Tibial artery (tissue), 4 donors: ENCODE data around the gene PTPN6.
A peak's percentile ranks its signal among the peaks of the same experiment; 100 is the strongest.

Experiments
- DNase-seq, 2 donors: peaks; one replicate each; pipeline ENCODE4 v3.0.0-alpha.2; 2019
- H3K27ac ChIP-seq, 2 donors: fragments of 200-600 bp; sonication (generic) in 1 of 2; 1 replicate in 1 of 2; 2 replicates in 1 of 2; pipeline ENCODE4 v1.5.1; 2018 to 2019; ENCODE audit warnings: mild to moderate bottlenecking in 1 of 2
- H3K27me3 ChIP-seq, 2 donors: fragments of 200-600 bp; sonication (generic) in 1 of 2; one replicate each; pipeline versions ENCODE4 v1.5.1 to v1.6.0; 2016 to 2019
- H3K36me3 ChIP-seq, 3 donors: fragments of 200-600 bp; sonication (generic) in 2 of 3; one replicate each; pipeline ENCODE4 v1.5.1; 2016 to 2019; ENCODE audit warnings: mild to moderate bottlenecking in 2 of 3
- H3K4me1 ChIP-seq, 4 donors: fragments of 200-600 bp; sonication (generic) in 2 of 4; 1 replicate in 3 of 4; 2 replicates in 1 of 4; pipeline ENCODE4 v1.5.1; 2016 to 2019
- H3K4me3 ChIP-seq, 2 donors: fragments of 200-600 bp; sonication (generic) in 1 of 2; 1 replicate in 1 of 2; 2 replicates in 1 of 2; pipeline ENCODE4 v1.5.1; 2018 to 2019; ENCODE audit warnings: mild to moderate bottlenecking in 2 of 2
- H3K9me3 ChIP-seq, 3 donors: fragments of 200-600 bp; sonication (generic) in 1 of 3; one replicate each; pipeline ENCODE4 v1.5.1; 2016 to 2019
- intact Hi-C: fragments of 100-400 bp; cut with DNase I; formaldehyde crosslinking; loops from one replicate; pipeline ENCODE4 v1.15.0; 2023; ENCODE audit warnings: low total_unique reads
- TF ChIP-seq, protein P1 (sequence below), 2 experiments: fragments of 200-600 bp in 1 of 2; fragments of 450-650 bp in 1 of 2; IDR thresholded peaks; one replicate each; pipeline ENCODE4 v1.5.1; 2017 to 2019; ENCODE audit warnings: antibody characterized with exemption in 2 of 2, mild to moderate bottlenecking in 1 of 2, moderate library complexity in 1 of 2

Gene PTPN6

DNA sequence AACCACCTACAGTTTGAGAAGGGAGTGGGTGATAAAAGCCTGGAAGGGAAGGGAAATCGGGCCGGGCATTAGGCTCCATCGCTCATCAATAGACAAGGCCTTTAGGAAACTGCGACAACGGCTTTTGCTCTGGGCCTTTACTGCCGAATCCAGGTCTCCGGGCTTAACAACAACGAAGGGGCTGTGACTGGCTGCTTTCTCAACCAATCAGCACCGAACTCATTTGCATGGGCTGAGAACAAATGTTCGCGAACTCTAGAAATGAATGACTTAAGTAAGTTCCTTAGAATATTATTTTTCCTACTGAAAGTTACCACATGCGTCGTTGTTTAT is 7.8 kb upstream of the PTPN6 start:
- TF ChIP-seq, protein P1, sequence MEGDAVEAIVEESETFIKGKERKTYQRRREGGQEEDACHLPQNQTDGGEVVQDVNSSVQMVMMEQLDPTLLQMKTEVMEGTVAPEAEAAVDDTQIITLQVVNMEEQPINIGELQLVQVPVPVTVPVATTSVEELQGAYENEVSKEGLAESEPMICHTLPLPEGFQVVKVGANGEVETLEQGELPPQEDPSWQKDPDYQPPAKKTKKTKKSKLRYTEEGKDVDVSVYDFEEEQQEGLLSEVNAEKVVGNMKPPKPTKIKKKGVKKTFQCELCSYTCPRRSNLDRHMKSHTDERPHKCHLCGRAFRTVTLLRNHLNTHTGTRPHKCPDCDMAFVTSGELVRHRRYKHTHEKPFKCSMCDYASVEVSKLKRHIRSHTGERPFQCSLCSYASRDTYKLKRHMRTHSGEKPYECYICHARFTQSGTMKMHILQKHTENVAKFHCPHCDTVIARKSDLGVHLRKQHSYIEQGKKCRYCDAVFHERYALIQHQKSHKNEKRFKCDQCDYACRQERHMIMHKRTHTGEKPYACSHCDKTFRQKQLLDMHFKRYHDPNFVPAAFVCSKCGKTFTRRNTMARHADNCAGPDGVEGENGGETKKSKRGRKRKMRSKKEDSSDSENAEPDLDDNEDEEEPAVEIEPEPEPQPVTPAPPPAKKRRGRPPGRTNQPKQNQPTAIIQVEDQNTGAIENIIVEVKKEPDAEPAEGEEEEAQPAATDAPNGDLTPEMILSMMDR (IDR thresholded peaks at IDR 0.05): no peak
- Histone ChIP-seq H3K4me1 (peaks cover 0 to 58% (median 43%) of the 10 kb centered on the region in 4 donors), H3K4me3 (peak overlapping the region; percentile 74), H3K9me3 (no peaks in the 10 kb centered on the region), H3K36me3 (peaks cover 10 to 48% (median 29%) of the 10 kb centered on the region in 3 donors), H3K27ac (peak overlapping the region; percentile 94 to 98), H3K27me3 (no peaks in the 10 kb centered on the region)
- peak; percentile 92 to 93 for DNase-seq
- intact Hi-C loops: loop anchor here (5.0 to 10.0 kb wide), 2 partner anchors 76 to 171 kb away; partner anchors contain the start of gene TPI1

DNA sequence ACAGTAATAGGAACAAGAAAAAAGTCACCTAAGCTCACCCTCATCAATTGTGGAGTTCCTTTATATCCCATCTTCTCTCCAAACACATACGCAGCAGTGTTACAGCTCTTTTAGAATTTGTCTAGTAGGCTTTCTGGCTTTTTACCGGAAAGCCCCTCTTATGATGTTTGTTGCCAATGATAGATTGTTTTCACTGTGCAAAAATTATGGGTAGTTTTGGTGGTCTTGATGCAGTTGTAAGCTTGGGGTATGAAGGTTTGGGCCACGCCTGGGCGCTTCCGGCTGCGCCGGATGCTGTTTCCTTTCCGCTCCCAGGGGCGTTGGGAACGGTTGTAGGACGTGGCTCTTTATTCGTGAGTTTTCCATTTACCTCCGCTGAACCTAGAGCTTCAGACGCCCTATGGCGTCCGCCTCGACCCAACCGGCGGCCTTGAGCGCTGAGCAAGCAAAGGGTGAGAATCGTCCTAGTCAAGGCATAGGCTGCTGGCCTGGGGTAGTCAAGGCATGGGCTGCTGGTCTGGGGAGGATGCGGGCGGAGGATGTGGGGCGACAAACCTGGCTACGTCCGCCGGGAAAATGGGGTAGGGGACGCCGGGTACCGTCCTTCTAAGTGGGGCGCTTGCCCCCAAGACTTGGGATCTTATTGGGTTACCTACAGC is 7.3 kb upstream of the PTPN6 start, which contains the start of the genes C12orf57 and RNU7-1:
TSS of gene C12orf57 (plus strand) at position 301 of the 659 bp plus-strand sequence. CDS start at position 401, 100 bp downstream.
TSS of gene RNU7-1 (plus strand) at position 95 of the 659 bp plus-strand sequence.
- Histone ChIP-seq H3K27ac (peak within 1 kb of the TSS; percentile 94 to 98), H3K27me3 (no peaks in the 10 kb centered on the region), H3K36me3 (peaks cover 10 to 48% (median 29%) of the 10 kb centered on the region in 3 donors), H3K4me3 (peak within 1 kb of the TSS; percentile 74), H3K4me1 (peaks cover 0 to 53% (median 38%) of the 10 kb centered on the region in 4 donors), H3K9me3 (no peaks in the 10 kb centered on the region)
- intact Hi-C loops: loop anchor here (5.0 to 10.0 kb wide), 2 partner anchors 77 to 171 kb away; partner anchors contain the start of gene TPI1
- TF ChIP-seq, protein P1 (IDR thresholded peaks at IDR 0.05): no peak
- peak; percentile 75 to 88 for DNase-seq

DNA sequence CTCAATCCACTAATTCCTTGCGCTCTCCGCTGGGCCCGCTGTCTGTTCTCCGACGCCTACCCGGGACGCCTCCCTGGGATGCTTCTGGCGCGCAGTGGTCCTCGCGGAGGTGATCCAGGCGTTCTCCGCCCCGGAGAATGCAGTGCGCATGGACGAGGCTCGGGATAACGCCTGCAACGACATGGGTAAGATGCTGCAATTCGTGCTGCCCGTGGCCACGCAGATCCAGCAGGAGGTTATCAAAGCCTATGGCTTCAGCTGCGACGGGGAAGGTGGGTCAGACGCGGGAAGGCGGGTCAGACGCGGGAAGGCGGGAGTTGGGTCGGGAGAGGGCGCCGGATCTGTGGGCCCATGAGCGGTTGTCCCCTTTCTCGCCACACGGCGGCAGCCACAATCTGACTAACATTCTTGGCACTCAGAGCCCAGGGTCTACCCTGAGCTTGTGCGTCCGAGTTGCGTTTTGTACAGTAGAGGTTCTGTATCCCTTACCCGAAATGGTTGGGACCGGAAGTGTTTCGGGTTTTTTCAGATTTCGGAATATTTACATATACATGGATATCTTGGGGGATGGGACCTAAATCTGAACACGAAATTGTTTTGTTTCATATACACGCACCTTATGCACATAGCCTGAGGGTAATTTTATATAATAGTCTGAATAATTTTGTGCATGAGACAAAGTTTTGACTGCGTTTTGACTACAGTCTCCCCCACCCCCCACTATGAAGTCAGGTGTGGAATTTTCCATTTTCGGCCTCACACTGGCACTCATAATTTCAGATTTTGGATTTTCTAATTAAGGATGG is 6.6 kb upstream of the PTPN6 start:
- Histone ChIP-seq H3K4me3 (peak overlapping the region; percentile 74), H3K27me3 (no peaks in the 10 kb centered on the region), H3K27ac (peak overlapping the region; percentile 94 to 98), H3K4me1 (peaks cover 0 to 46% (median 33%) of the 10 kb centered on the region in 4 donors), H3K9me3 (no peaks in the 10 kb centered on the region), H3K36me3 (peaks cover 10 to 45% (median 29%) of the 10 kb centered on the region in 3 donors)
- peak; percentile 95 to 96 for DNase-seq
- intact Hi-C loops: loop anchor here (5.0 to 10.0 kb wide), 2 partner anchors 77 to 170 kb away; partner anchors contain the start of gene TPI1
- TF ChIP-seq, protein P1 (IDR thresholded peaks at IDR 0.05): peak; percentile 77 to 96

DNA sequence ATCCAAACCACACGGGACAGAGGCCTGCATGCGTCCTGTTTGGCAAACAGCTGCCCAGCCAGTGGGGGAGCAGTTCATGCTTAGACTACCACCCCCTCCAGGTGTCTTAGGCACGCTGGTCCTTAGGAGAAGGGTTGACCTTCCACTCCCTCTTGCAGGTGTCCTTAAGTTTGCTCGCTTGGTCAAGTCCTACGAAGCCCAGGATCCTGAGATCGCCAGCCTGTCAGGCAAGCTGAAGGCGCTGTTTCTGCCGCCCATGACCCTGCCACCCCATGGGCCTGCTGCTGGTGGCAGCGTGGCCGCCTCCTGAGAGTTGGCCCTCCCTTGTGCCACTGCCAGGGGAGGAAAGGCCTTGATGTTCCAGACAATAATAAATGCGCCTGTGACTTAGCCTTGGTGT is 5.5 kb upstream of the PTPN6 start:
- TF ChIP-seq, protein P1 (IDR thresholded peaks at IDR 0.05): no peak

More for the DNA sequence above, 5.5 kb upstream of the PTPN6 start:
- H3K9me3 ChIP-seq: no peaks in the 10 kb centered on the region
- H3K4me3 ChIP-seq: no peak overlapping the region
- peaks cover 0 to 41% (median 31%) of the 10 kb centered on the region in 4 donors for H3K4me1 ChIP-seq
- intact Hi-C loops: loop anchor here (10.0 kb wide), 1 partner anchor 169 kb away; no protein-coding TSS in a partner anchor
- no peak for DNase-seq
- H3K27me3 ChIP-seq: no peaks in the 10 kb centered on the region
- peaks cover 10 to 35% (median 26%) of the 10 kb centered on the region in 3 donors for H3K36me3 ChIP-seq
- H3K27ac ChIP-seq: peak overlapping the region in 1 of 2 donors; percentile 9
